OCI-LY3 (cell line): ENCODE data around the gene SNU13.

Experiments
- CTCF ChIP-seq: fragments of 200-600, 300-600 bp; sonication (generic); IDR thresholded peaks from 2 replicates; pipeline ENCODE4 v1.5.1; 2014; ENCODE audit warnings: antibody characterized with exemption, low read length, low read depth
- EZH2phosphoT487 ChIP-seq: fragments of 200-600 bp; shearing (Covaris generic); IDR thresholded peaks from 2 replicates; pipeline ENCODE4 v1.6.1; 2018; ENCODE audit warnings: antibody characterized with exemption, mixed run types, low read depth

- TF ChIP-seq CTCF, result no peak
- no peak for TF ChIP-seq EZH2phosphoT487
Measured at GRCh38 chr22:41658869-41659268, 29.8 kb downstream of the SNU13 start.
